AG09319 (cell line): ENCODE measurements around the gene GPLD1.

Experiments used
- DNase-seq: peaks from one replicate; pipeline ENCODE4 v3.0.0-alpha.2; 2010; ENCODE audit warnings: low read depth; ENCODE audit errors: extremely low read depth
- CTCF ChIP-seq: IDR thresholded peaks from 2 replicates; pipeline ENCODE4 v1.5.1; 2011; ENCODE audit warnings: low read depth, mild to moderate bottlenecking, inconsistent platforms, low read length, moderate library complexity

The GPLD1 gene

GRCh38 chr6:24397631-24398030, 91.7 kb downstream of the GPLD1 start:
- TF ChIP-seq CTCF, result no peak
- no peak for DNase-seq

- no peak for TF ChIP-seq CTCF
- DNase-seq, result no peak
These were observed 92.6 kb downstream of the GPLD1 start for GRCh38 chr6:24396824-24397223.

GRCh38 chr6:24394780-24395437, 94.5 kb downstream of the GPLD1 start:
- DNase-seq, result peak; percentile 56
- no peak for TF ChIP-seq CTCF

- no peak for DNase-seq
- no peak for TF ChIP-seq CTCF
These were observed 95.2 kb downstream of the GPLD1 start for GRCh38 chr6:24394061-24394779.

GRCh38 chr6:24391756-24392405, 97.5 kb downstream of the GPLD1 start:
- no peak for DNase-seq
- no peak for TF ChIP-seq CTCF

- TF ChIP-seq CTCF, result no peak
- DNase-seq, result no peak
These were observed 98.2 kb downstream of the GPLD1 start for GRCh38 chr6:24391208-24391607.

GRCh38 chr6:24387818-24388217, 101.6 kb downstream of the GPLD1 start:
- TF ChIP-seq CTCF, result no peak
- no peak for DNase-seq
